DOHH2 (cell line): ENCODE results near the gene RASGRP3.

Experiments used
- H3F3A ChIP-seq: fragments of 200-600 bp; sonication (generic), shearing (Covaris generic); 2 replicates; pipeline ENCODE4 v1.6.0; 2016; ENCODE audit warnings: antibody characterized with exemption, mild to moderate bottlenecking; ENCODE audit not compliant: control insufficient read depth, insufficient read depth
- H3K27ac ChIP-seq: fragments of 200-600 bp; sonication (generic); 2 replicates; pipeline ENCODE4 v1.5.1; 2014; ENCODE audit warnings: low read depth, mild to moderate bottlenecking, low read length, moderate library complexity
- H3K27me3 ChIP-seq: fragments of 200-600 bp; sonication (generic); 2 replicates; pipeline ENCODE4 v1.6.1; 2014; ENCODE audit warnings: mild to moderate bottlenecking, low read length, mixed read lengths; ENCODE audit not compliant: control insufficient read depth
- H3K36me3 ChIP-seq: fragments of 200-600 bp; sonication (generic); 2 replicates; pipeline ENCODE4 v1.6.1; 2014; ENCODE audit warnings: mild to moderate bottlenecking, low read length, moderate library complexity, mixed read lengths; ENCODE audit not compliant: control insufficient read depth
- H3K4me1 ChIP-seq: fragments of 200-600 bp; sonication (generic); 2 replicates; pipeline ENCODE4 v1.6.1; 2014; ENCODE audit warnings: mild to moderate bottlenecking, low read length, mixed read lengths; ENCODE audit not compliant: control insufficient read depth
- H3K4me2 ChIP-seq: fragments of 200-600 bp; sonication (generic); 2 replicates; pipeline ENCODE4 v1.6.0; 2014; ENCODE audit warnings: mild to moderate bottlenecking, low read length, moderate library complexity
- H3K4me3 ChIP-seq: fragments of 200-600 bp; sonication (generic); 2 replicates; pipeline ENCODE4 v1.5.1; 2014; ENCODE audit warnings: mild to moderate bottlenecking, low read length, mixed read lengths
- H3K79me2 ChIP-seq: fragments of 200-600 bp; sonication (generic); 2 replicates; pipeline ENCODE4 v1.6.1; 2014; ENCODE audit warnings: mild to moderate bottlenecking, low read length, mixed read lengths; ENCODE audit not compliant: control insufficient read depth
- H3K9me2 ChIP-seq: fragments of 200-600 bp; sonication (generic); replicated peaks from 2 replicates; pipeline ENCODE4 v1.6.1; 2014; ENCODE audit warnings: mild to moderate bottlenecking, low read length, mixed read lengths; ENCODE audit not compliant: control insufficient read depth
- H3K9me3 ChIP-seq: fragments of 200-600 bp; sonication (generic); 2 replicates; pipeline ENCODE4 v1.6.1; 2014; ENCODE audit warnings: antibody characterized with exemption, low read length, mixed read lengths; ENCODE audit not compliant: control insufficient read depth, insufficient read depth
- H4K20me1 ChIP-seq: fragments of 200-600 bp; sonication (generic); 2 replicates; pipeline ENCODE4 v1.6.0; 2014; ENCODE audit warnings: low read depth, mild to moderate bottlenecking, antibody characterized with exemption, low read length, moderate library complexity; ENCODE audit not compliant: control insufficient read depth, insufficient read depth
- CTCF ChIP-seq: fragments of 200-600 bp; sonication (generic); IDR thresholded peaks from one replicate; pipeline ENCODE4 v1.5.1; 2014; ENCODE audit warnings: antibody characterized with exemption, mild to moderate bottlenecking, low read depth, low read length; ENCODE audit not compliant: poor library complexity, severe bottlenecking
- EZH2phosphoT487 ChIP-seq: fragments of 200-600 bp; sonication (generic); IDR thresholded peaks from 2 replicates; pipeline ENCODE4 v1.6.1; 2017; ENCODE audit warnings: borderline replicate concordance, mild to moderate bottlenecking, antibody characterized with exemption, low read length, moderate library complexity, mixed read lengths

The RASGRP3 gene

GRCh38 chr2:33430856-33431255 is 45.6 kb upstream of the RASGRP3 start:
- Histone ChIP-seq H3F3A (no peaks in the 10 kb centered on the region), H3K27ac (no peak overlapping the region), H3K79me2 (no peaks in the 10 kb centered on the region), H3K27me3 (no peaks in the 10 kb centered on the region), H4K20me1 (no peaks in the 10 kb centered on the region), H3K4me1 (no peaks in the 10 kb centered on the region), H3K4me2 (no peak overlapping the region), H3K9me2 (no peaks in the 10 kb centered on the region), H3K36me3 (no peaks in the 10 kb centered on the region), H3K4me3 (no peak overlapping the region), H3K9me3 (no peaks in the 10 kb centered on the region)
- TF ChIP-seq EZH2phosphoT487 (no peak), CTCF (no peak)

- no peaks in the 10 kb centered on the region for H3K9me3 ChIP-seq
- H3K9me2 ChIP-seq, result no peaks in the 10 kb centered on the region
- no peaks in the 10 kb centered on the region for H3K27me3 ChIP-seq
- H3K36me3 ChIP-seq, result no peaks in the 10 kb centered on the region
- no peak overlapping the region for H3K4me3 ChIP-seq
- TF ChIP-seq EZH2phosphoT487 (no peak), CTCF (no peak)
- H3K79me2 ChIP-seq, result no peaks in the 10 kb centered on the region
- no peak overlapping the region for H3K4me2 ChIP-seq
- H3F3A ChIP-seq, result no peaks in the 10 kb centered on the region
- no peaks in the 10 kb centered on the region for H4K20me1 ChIP-seq
- no peaks in the 10 kb centered on the region for H3K4me1 ChIP-seq
- no peak overlapping the region for H3K27ac ChIP-seq
Measured at GRCh38 chr2:33432871-33433270, 43.6 kb upstream of the RASGRP3 start.

DNA sequence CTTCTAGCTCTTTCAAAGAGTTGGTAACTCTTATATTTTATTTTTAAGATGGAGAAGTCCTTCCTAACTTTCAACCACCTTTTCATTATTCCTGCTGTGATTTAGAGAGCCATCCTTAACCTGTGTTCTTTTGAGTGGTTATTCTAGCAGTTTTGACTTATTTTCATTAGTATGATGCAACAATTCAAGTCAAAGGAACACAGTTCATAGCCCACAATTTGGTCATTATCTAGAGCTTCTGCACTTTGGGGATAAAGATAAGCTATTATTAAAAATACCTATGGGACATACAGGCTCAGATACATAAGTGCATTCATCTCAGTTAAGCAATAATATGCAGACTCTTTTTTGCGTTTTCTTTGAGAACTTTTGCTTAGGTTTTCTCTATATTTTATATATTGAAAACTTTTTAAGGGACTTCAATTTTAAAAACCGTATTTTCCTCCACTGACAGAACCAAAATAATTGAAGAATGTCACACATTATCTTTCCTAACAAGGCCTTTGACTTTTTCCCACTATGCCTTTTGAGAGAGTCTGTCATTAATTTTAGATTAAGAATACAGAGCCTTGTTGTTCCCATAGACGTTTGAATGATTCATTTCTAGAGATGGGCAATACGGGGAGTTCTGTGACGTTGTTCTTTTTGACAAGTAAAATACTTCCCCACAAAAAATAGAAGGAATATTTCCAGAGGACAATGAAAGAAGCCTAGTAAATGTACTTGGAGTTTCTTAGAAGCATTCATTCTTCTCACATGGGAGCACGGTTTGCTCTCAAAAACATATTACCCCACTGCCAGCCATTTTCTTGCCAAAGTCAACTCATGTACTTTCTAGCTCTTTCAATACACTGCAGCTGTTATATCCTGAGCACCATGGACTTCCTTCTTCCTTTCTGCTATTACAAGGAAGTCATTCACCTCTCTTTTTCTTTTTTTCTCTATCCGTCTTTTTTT is 42.9 kb upstream of the RASGRP3 start:
- no peaks in the 10 kb centered on the region for H3F3A ChIP-seq
- H3K4me2 ChIP-seq, result no peak overlapping the region
- H3K79me2 ChIP-seq, result no peaks in the 10 kb centered on the region
- no peaks in the 10 kb centered on the region for H3K9me2 ChIP-seq
- H4K20me1 ChIP-seq, result no peaks in the 10 kb centered on the region
- H3K27ac ChIP-seq, result no peak overlapping the region
- no peak overlapping the region for H3K4me3 ChIP-seq
- H3K36me3 ChIP-seq, result no peaks in the 10 kb centered on the region
- no peaks in the 10 kb centered on the region for H3K27me3 ChIP-seq
- no peaks in the 10 kb centered on the region for H3K9me3 ChIP-seq
- H3K4me1 ChIP-seq, result no peaks in the 10 kb centered on the region
- TF ChIP-seq CTCF, result no peak
- TF ChIP-seq EZH2phosphoT487, result no peak
